Progenitor cell of endocrine pancreas (in vitro differentiated cells): ENCODE data around the gene COL4A6. TPM values are rescaled to one million over a fixed set of nuclear protein-coding genes. Genes with fewer than 3 reads are reported as not detected.
A peak's percentile ranks its signal among the peaks of the same experiment; 100 is the strongest.

Experiments used
- DNase-seq: peaks from one replicate; pipeline ENCODE4 v3.0.0; 2021; ENCODE audit warnings: low spot score; ENCODE audit not compliant: unreplicated experiment
- H3K27ac Mint-ChIP-seq: 2 replicates; pipeline ENCODE4 v1.8.0; 2021; ENCODE audit warnings: mild to moderate bottlenecking, moderate library complexity, mixed read lengths
- H3K27me3 Mint-ChIP-seq: 2 replicates; pipeline ENCODE4 v1.8.0; 2021; ENCODE audit warnings: mixed read lengths
- H3K36me3 Mint-ChIP-seq: 2 replicates; pipeline ENCODE4 v1.8.0; 2022; ENCODE audit warnings: mixed read lengths; ENCODE audit not compliant: insufficient read depth
- H3K4me1 Mint-ChIP-seq: 2 replicates; pipeline ENCODE4 v1.8.0; 2021; ENCODE audit warnings: low read depth, mixed read lengths
- H3K4me3 Mint-ChIP-seq: 2 replicates; pipeline ENCODE4 v1.8.0; 2021; ENCODE audit warnings: low read depth, mild to moderate bottlenecking, moderate library complexity, mixed read lengths
- H3K9me3 Mint-ChIP-seq: 2 replicates; pipeline ENCODE4 v1.8.0; 2021; ENCODE audit warnings: low read depth, mixed read lengths
- total RNA-seq: library from RNA; stranded (reverse); gene quantifications from 2 replicates; pipeline ENCODE4 v1.2.1, GENCODE V29; 2021
- TF ChIP-seq, protein P1 (sequence below): fragments of 200-600 bp; sonication (generic); IDR thresholded peaks from one replicate; pipeline ENCODE4 v1.5.0; 2021; ENCODE audit warnings: antibody characterized with exemption, mild to moderate bottlenecking; ENCODE audit not compliant: unreplicated experiment

The COL4A6 gene
- total RNA-seq, 1 donor from 2014 or later, result 66.6 TPM

DNA sequence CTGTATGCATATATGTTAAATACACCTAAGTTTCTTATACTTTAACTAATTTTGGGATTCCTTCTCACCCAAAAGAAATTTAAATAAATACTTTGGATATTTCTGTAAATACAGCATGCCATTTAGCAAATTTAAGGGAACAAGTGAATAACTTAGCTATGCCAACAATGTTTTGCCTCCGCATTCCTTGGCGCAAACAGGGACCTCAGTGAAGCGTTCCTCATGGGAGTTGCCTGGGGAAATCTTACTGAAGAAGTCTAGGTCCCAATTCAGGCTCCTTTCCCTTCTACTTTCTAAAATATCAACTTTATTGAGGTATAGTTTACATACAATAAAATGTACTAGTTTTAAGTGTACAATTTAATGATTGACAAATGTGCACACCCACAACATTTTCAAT is 26.4 kb upstream of the COL4A6 start:
- H3K4me1 Mint-ChIP-seq, result no peaks in the 10 kb centered on the region
- H3K36me3 Mint-ChIP-seq, result peaks cover 4% of the 10 kb centered on the region
- DNase-seq, result no peak
- TF ChIP-seq, protein P1, sequence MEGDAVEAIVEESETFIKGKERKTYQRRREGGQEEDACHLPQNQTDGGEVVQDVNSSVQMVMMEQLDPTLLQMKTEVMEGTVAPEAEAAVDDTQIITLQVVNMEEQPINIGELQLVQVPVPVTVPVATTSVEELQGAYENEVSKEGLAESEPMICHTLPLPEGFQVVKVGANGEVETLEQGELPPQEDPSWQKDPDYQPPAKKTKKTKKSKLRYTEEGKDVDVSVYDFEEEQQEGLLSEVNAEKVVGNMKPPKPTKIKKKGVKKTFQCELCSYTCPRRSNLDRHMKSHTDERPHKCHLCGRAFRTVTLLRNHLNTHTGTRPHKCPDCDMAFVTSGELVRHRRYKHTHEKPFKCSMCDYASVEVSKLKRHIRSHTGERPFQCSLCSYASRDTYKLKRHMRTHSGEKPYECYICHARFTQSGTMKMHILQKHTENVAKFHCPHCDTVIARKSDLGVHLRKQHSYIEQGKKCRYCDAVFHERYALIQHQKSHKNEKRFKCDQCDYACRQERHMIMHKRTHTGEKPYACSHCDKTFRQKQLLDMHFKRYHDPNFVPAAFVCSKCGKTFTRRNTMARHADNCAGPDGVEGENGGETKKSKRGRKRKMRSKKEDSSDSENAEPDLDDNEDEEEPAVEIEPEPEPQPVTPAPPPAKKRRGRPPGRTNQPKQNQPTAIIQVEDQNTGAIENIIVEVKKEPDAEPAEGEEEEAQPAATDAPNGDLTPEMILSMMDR, result no peak
- peaks cover 1% of the 10 kb centered on the region for H3K9me3 Mint-ChIP-seq
- H3K27ac Mint-ChIP-seq, result no peak overlapping the region
- no peaks in the 10 kb centered on the region for H3K27me3 Mint-ChIP-seq
- H3K4me3 Mint-ChIP-seq, result no peak overlapping the region

DNA sequence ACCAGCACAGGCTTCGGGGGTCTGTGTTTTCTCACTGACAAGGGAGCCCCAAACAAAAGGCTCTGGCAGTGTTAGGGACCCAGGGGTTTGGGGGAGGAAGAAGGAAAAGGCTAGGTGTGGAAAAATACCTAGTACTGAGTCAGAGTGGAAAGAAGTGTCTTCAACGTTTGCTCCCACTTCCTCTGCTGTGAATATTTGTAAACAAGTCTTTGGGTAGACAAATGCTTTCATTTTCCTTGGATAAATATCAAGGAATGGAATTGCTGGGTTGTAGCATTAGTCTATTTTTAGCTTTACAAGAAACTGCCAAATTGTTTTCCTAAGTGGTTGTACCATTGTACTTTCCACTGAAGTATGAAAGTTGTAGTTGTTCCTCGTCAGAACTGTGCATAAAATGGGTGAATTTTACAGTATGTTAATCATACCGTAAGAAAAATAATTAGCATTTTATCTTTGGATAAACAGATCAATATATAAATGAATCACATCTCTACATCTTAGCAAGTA is 18.8 kb upstream of the COL4A6 start:
- H3K4me1 Mint-ChIP-seq, result no peaks in the 10 kb centered on the region
- peaks cover 12% of the 10 kb centered on the region for H3K9me3 Mint-ChIP-seq
- TF ChIP-seq, protein P1, result no peak
- no peak overlapping the region for H3K27ac Mint-ChIP-seq
- H3K36me3 Mint-ChIP-seq, result peaks cover 12% of the 10 kb centered on the region
- H3K27me3 Mint-ChIP-seq, result no peaks in the 10 kb centered on the region
- no peak overlapping the region for H3K4me3 Mint-ChIP-seq
- DNase-seq, result no peak

DNA sequence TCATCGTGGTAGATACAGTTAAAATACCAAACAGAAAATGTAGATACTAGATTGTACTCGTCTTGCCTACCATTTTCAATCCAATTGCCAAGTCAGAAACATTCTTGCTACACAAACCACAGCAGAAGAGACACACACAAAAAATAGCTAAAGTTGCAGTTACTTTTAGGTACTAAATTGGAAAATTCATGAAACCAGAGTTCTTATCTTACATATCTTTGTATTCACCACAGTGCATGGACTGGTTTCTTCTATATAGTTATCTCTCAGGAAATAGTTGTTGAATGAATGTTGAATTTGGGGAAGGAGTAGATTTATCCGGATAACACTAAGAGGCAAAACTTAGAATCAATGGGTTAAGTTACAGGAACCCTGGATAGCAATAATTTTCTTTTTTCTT is 15.6 kb upstream of the COL4A6 start:
- H3K27me3 Mint-ChIP-seq, result no peaks in the 10 kb centered on the region
- no peaks in the 10 kb centered on the region for H3K4me1 Mint-ChIP-seq
- TF ChIP-seq, protein P1, result no peak
- H3K9me3 Mint-ChIP-seq, result peaks cover 14% of the 10 kb centered on the region
- DNase-seq, result no peak
- H3K27ac Mint-ChIP-seq, result no peak overlapping the region
- H3K36me3 Mint-ChIP-seq, result peaks cover 15% of the 10 kb centered on the region
- H3K4me3 Mint-ChIP-seq, result no peak overlapping the region

DNA sequence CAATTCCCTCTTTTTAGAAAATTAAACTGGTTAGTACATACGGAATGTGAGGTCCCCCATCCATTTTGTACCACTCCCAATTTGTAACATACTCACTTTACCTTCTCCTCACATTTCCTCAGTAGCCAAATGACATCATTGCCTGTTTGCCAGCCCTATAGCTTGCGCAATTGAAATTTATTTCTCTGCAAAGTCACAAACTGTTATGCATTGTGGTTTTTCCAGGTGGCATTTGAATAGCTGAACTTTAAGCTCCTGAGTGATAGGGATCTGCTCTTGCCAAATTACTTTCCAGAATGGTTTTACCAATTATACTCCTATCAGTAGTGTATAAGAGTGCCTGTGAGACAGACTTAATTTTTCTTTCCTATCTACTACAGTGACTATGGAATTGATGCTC is 9.1 kb upstream of the COL4A6 start:
- H3K36me3 Mint-ChIP-seq, result peaks cover 31% of the 10 kb centered on the region
- H3K4me1 Mint-ChIP-seq, result peaks cover 15% of the 10 kb centered on the region
- no peak overlapping the region for H3K4me3 Mint-ChIP-seq
- peaks cover 13% of the 10 kb centered on the region for H3K9me3 Mint-ChIP-seq
- no peak for DNase-seq
- H3K27me3 Mint-ChIP-seq, result no peaks in the 10 kb centered on the region
- TF ChIP-seq, protein P1, result no peak
- peak overlapping the region; percentile 10 for H3K27ac Mint-ChIP-seq

DNA sequence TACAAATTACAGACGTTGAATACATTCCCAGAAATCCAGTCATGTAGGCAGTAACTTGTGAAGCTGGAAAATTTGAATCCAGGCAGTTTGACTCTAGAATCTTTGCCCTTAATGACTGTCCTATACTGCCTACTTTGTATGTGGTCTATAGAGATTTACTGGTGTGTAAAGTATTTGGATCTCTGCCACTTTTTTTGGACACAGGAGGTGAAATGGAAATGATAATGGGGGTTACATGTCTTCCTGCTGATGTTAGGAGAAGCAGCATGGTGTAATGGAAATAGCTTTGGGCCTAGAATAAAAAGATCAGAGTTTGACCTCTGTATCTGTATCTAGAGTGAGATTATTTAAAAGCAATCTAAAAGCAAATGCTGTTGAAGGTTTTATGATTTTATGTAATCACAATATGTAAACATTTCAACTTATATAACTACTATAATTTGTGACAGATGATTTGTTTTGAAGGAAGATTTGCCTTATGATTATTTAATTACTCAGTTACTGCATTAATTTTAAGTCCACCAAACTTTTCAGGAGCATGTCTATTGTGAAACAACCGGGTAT is 4.8 kb upstream of the COL4A6 start:
- DNase-seq, result no peak
- peaks cover 8% of the 10 kb centered on the region for H3K9me3 Mint-ChIP-seq
- peak overlapping the region; percentile 100 for H3K4me3 Mint-ChIP-seq
- peaks cover 23% of the 10 kb centered on the region for H3K36me3 Mint-ChIP-seq
- peaks cover 32% of the 10 kb centered on the region for H3K4me1 Mint-ChIP-seq
- no peaks in the 10 kb centered on the region for H3K27me3 Mint-ChIP-seq
- TF ChIP-seq, protein P1, result no peak
- no peak overlapping the region for H3K27ac Mint-ChIP-seq
